Esophagus muscularis mucosa (tissue), 4 donors: ENCODE measurements around the gene MAGI1. TPM values are rescaled to one million over a fixed set of nuclear protein-coding genes. Genes with fewer than 3 reads are reported as not detected.
A peak's percentile ranks its signal among the peaks of the same experiment; 100 is the strongest.

Source experiments
- DNase-seq: peaks from one replicate; pipeline ENCODE4 v3.0.0-alpha.2; 2017; ENCODE audit errors: extremely low spot score
- H3K27ac ChIP-seq, 4 donors: fragments of 200-600 bp; sonication (generic); replicated peaks in 1 of 4; 1 replicate in 3 of 4; 2 replicates in 1 of 4; pipeline ENCODE4 v1.5.1; 2016 to 2019; ENCODE audit warnings: mild to moderate bottlenecking in 1 of 4
- H3K27me3 ChIP-seq, 4 donors: fragments of 200-600 bp; sonication (generic); one replicate each; pipeline versions ENCODE4 v1.5.1 to v1.6.0; 2016 to 2019
- H3K36me3 ChIP-seq, 4 donors: fragments of 200-600 bp; sonication (generic); one replicate each; pipeline ENCODE4 v1.5.1; 2016 to 2019
- H3K4me1 ChIP-seq, 4 donors: fragments of 200-600 bp; sonication (generic); one replicate each; pipeline ENCODE4 v1.5.1; 2016 to 2019
- H3K4me3 ChIP-seq, 4 donors: fragments of 200-600 bp; sonication (generic); 1 replicate in 2 of 4; 2 replicates in 2 of 4; pipeline ENCODE4 v1.5.1; 2016 to 2019; ENCODE audit warnings: mild to moderate bottlenecking in 4 of 4, moderate library complexity in 1 of 4
- H3K9me3 ChIP-seq, 4 donors: fragments of 200-600 bp; sonication (generic); 1 replicate in 3 of 4; 2 replicates in 1 of 4; pipeline ENCODE4 v1.5.1; 2016 to 2019
- CTCF ChIP-seq, 3 experiments: fragments of 200-600 bp in 2 of 3; fragments of 450-650 bp in 1 of 3; sonication (generic) in 2 of 3; IDR thresholded peaks; one replicate each; pipeline ENCODE4 v1.5.1; 2017 to 2019; ENCODE audit warnings: antibody characterized with exemption in 3 of 3, mild to moderate bottlenecking in 2 of 3, moderate library complexity in 1 of 3
- EP300 ChIP-seq: sonication (generic); formaldehyde crosslinking; IDR thresholded peaks from one replicate; pipeline ENCODE4 v1.6.1; 2017; ENCODE audit warnings: antibody characterized with exemption
- POLR2A ChIP-seq: fragments of 450-650 bp; IDR thresholded peaks from one replicate; pipeline ENCODE4 v1.6.1; 2017; ENCODE audit warnings: antibody characterized with exemption, moderate library complexity, mild to moderate bottlenecking, low read depth
- POLR2AphosphoS5 ChIP-seq, 2 donors: sonication (generic); formaldehyde crosslinking; IDR thresholded peaks; one replicate each; pipeline ENCODE4 v1.6.1; 2017; ENCODE audit warnings: antibody characterized with exemption in 2 of 2
- WGBS: methylation state at CpG from one replicate; pipeline ENCODE4 v1.1.5; 2018; 5-methylcytosine and 5-hydroxymethylcytosine counted together
- intact Hi-C: fragments of 100-400 bp; cut with DNase I; formaldehyde crosslinking; loops from one replicate; pipeline ENCODE4 v1.15.1; 2023
- total RNA-seq, 4 donors: library from RNA; depleted of rRNA; stranded (reverse); fragments of >200 nt; gene quantifications; one replicate each; pipeline versions ENCODE4 v1.1.0 to v1.2.1, GENCODE V29; 2016

MAGI1 gene
- total RNA-seq, 4 donors from 2014 or later, result 17.1 to 35.1 (median 25.2) TPM

DNA sequence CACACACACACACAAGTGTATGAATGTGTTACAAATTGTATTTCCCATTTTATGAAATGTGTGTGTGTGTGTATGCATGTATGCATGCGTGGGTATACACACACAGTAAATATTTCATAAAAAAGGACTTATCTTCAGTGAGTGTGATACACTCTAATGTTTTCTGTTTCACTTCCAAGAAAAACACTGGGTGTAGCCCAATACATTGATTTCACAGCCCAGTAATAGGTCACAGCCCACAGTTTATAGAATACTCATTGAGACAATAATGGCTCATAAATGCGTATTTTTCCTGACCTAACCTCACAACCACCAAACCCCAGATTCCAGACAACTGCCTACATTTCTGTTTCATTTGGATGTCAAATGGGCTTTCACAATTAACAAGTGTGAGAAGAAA is 619.5 kb downstream of the MAGI1 start:
- no peaks in the 10 kb centered on the region for H3K27me3 ChIP-seq
- H3K4me3 ChIP-seq, result no peak overlapping the region
- H3K9me3 ChIP-seq, result no peaks in the 10 kb centered on the region
- 100% methylated on average over 2 of the region's 2 CpGs for WGBS
- H3K27ac ChIP-seq, result no peak overlapping the region
- no peak for DNase-seq
- intact Hi-C loops, result no loop called here
- no peak for TF ChIP-seq POLR2A
- no peak for TF ChIP-seq EP300
- H3K36me3 ChIP-seq, result peaks cover 0 to 4% (median 0%) of the 10 kb centered on the region in 4 donors
- peaks cover 0 to 4% (median 0%) of the 10 kb centered on the region in 4 donors for H3K4me1 ChIP-seq

GRCh38 chr3:65413891-65414290 is 624.8 kb downstream of the MAGI1 start:
- Histone ChIP-seq H3K4me1 (peaks cover 9 to 23% (median 13%) of the 10 kb centered on the region in 4 donors), H3K27ac (no peak overlapping the region), H3K9me3 (no peaks in the 10 kb centered on the region), H3K27me3 (no peaks in the 10 kb centered on the region), H3K36me3 (no peaks in the 10 kb centered on the region), H3K4me3 (no peak overlapping the region)
- TF ChIP-seq POLR2A (no peak), POLR2AphosphoS5 (IDR thresholded peaks at IDR 0.05) (no peak), EP300 (no peak), CTCF (IDR thresholded peaks at IDR 0.05) (no peak)
- intact Hi-C loops, result no loop called here
- 90% methylated on average over 3 of the region's 3 CpGs for WGBS
- DNase-seq, result no peak

- Histone ChIP-seq H3K4me1 (peaks cover 9 to 26% (median 13%) of the 10 kb centered on the region in 4 donors), H3K4me3 (no peak overlapping the region), H3K9me3 (no peaks in the 10 kb centered on the region), H3K27me3 (no peaks in the 10 kb centered on the region), H3K27ac (no peak overlapping the region), H3K36me3 (no peaks in the 10 kb centered on the region)
- WGBS, result 29% methylated on average over 2 of the region's 2 CpGs
- no peak for TF ChIP-seq POLR2A
- peak in 1 of 2 donors; percentile 33 for TF ChIP-seq POLR2AphosphoS5 (IDR thresholded peaks at IDR 0.05)
- TF ChIP-seq CTCF (IDR thresholded peaks at IDR 0.05), result peak; percentile 25 to 35 (median 27)
- no peak for TF ChIP-seq EP300
- DNase-seq, result no peak
- intact Hi-C loops, result no loop called here
These were observed 626.1 kb downstream of the MAGI1 start for GRCh38 chr3:65412588-65412987.

DNA sequence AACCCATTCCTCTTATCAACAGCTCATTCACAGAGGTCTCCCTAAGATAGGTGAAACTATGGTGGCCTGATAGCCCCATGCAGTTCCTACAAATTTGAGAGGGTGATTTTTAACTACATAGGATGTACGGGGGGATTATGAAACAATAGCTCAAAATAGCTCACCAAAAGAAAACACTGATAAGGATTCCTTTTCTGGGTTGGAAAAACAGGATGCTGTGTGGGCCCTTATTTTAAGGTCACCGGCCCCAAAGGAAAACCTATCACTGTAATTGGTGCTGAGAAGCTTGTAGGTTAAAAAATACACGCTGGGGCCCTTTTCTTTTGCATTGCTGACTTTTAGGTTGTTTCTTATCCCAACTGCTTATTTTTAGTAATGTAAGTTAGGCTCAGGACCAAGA is 627.4 kb downstream of the MAGI1 start:
- no peak overlapping the region for H3K27ac ChIP-seq
- 48% methylated on average over 3 of the region's 3 CpGs for WGBS
- H3K36me3 ChIP-seq, result no peaks in the 10 kb centered on the region

DNA sequence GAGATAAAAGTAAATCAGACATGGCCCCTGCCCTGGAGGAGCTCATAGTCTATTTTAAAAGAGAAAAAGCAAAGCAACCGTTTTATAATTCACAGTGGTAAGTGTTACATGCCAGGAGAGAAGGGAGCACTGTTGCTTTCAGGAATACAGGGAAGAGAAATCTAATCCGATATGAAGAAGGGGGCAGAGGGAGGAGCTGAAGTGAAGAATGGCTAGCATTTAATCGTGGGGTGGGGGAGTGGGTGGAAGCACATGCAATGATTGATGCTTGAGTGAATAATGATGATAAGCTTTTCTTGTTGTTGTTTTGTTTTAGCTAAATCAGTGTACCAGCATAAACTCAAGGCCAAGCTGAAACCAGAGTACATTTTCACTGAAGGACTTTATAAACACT is 629.5 kb downstream of the MAGI1 start:
- Histone ChIP-seq H3K27ac (peak overlapping the region in 1 of 4 donors; percentile 11), H3K9me3 (no peaks in the 10 kb centered on the region), H3K4me3 (no peak overlapping the region), H3K36me3 (no peaks in the 10 kb centered on the region), H3K4me1 (peaks cover 9 to 26% (median 13%) of the 10 kb centered on the region in 4 donors), H3K27me3 (no peaks in the 10 kb centered on the region)
- WGBS, result 55% methylated on average over 3 of the region's 3 CpGs
- DNase-seq, result no peak
- no peak for TF ChIP-seq POLR2AphosphoS5 (IDR thresholded peaks at IDR 0.05)
- TF ChIP-seq CTCF (IDR thresholded peaks at IDR 0.05), result no peak
- no peak for TF ChIP-seq EP300
- TF ChIP-seq POLR2A, result no peak
- intact Hi-C loops, result no loop called here

More for the DNA sequence above, 627.4 kb downstream of the MAGI1 start:
- no peaks in the 10 kb centered on the region for H3K27me3 ChIP-seq
- no peak overlapping the region for H3K4me3 ChIP-seq
- no peak for DNase-seq
- peaks cover 9 to 26% (median 13%) of the 10 kb centered on the region in 4 donors for H3K4me1 ChIP-seq
- TF ChIP-seq CTCF (IDR thresholded peaks at IDR 0.05), result no peak
- no peak for TF ChIP-seq POLR2AphosphoS5 (IDR thresholded peaks at IDR 0.05)
- TF ChIP-seq EP300, result no peak
- no peaks in the 10 kb centered on the region for H3K9me3 ChIP-seq
- intact Hi-C loops, result no loop called here
